Stomach (tissue), 4 donors: ENCODE data around the gene PGA3.

ENCODE experiments used
- EP300 ChIP-seq: sonication (generic); formaldehyde crosslinking; IDR thresholded peaks from one replicate; pipeline ENCODE4 v1.6.1; 2017; ENCODE audit warnings: antibody characterized with exemption
- TF ChIP-seq, protein P1 (sequence below), 7 experiments: fragments of 450-650 bp in 4 of 7; fragments of 200-600 bp in 3 of 7; sonication (generic) in 3 of 7; IDR thresholded peaks; one replicate each; pipeline ENCODE4 v1.5.1; 2016 to 2019; ENCODE audit warnings: antibody characterized with exemption in 7 of 7, control low read depth in 2 of 7, mild to moderate bottlenecking in 1 of 7

DNA sequence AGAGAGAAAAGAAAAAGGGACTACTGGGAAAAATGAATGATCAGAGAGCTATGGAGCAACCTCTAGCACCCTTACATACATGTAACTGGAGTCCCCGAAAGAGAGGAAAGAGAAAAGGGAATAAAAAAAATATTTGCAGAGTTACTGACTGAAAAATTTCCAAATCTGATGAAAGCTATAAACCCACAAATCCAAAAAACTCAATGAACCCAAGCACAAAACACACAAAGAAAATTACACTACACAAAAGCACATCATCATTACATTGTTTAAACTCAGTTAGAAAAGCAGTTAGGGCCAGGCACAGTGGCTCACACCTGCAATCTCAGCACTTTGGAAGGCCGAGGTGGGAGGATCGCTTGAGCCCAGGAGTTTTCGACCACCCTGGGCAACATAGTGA, 48.8 kb upstream of the PGA3 start:
- no peak for TF ChIP-seq EP300
- TF ChIP-seq, protein P1, sequence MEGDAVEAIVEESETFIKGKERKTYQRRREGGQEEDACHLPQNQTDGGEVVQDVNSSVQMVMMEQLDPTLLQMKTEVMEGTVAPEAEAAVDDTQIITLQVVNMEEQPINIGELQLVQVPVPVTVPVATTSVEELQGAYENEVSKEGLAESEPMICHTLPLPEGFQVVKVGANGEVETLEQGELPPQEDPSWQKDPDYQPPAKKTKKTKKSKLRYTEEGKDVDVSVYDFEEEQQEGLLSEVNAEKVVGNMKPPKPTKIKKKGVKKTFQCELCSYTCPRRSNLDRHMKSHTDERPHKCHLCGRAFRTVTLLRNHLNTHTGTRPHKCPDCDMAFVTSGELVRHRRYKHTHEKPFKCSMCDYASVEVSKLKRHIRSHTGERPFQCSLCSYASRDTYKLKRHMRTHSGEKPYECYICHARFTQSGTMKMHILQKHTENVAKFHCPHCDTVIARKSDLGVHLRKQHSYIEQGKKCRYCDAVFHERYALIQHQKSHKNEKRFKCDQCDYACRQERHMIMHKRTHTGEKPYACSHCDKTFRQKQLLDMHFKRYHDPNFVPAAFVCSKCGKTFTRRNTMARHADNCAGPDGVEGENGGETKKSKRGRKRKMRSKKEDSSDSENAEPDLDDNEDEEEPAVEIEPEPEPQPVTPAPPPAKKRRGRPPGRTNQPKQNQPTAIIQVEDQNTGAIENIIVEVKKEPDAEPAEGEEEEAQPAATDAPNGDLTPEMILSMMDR (IDR thresholded peaks at IDR 0.05): no peak
